ENCODE measurements around the gene PSMD11. TPM values are rescaled to one million over a fixed set of nuclear protein-coding genes. Genes with fewer than 3 reads are reported as not detected.

PSMD11 gene
- total and polyA plus RNA-seq, 2 of the 8 experiments (the other 6 are each of a cell fraction or from before 2014, with no cell fraction given), result 68.4 to 171 TPM

DNA sequence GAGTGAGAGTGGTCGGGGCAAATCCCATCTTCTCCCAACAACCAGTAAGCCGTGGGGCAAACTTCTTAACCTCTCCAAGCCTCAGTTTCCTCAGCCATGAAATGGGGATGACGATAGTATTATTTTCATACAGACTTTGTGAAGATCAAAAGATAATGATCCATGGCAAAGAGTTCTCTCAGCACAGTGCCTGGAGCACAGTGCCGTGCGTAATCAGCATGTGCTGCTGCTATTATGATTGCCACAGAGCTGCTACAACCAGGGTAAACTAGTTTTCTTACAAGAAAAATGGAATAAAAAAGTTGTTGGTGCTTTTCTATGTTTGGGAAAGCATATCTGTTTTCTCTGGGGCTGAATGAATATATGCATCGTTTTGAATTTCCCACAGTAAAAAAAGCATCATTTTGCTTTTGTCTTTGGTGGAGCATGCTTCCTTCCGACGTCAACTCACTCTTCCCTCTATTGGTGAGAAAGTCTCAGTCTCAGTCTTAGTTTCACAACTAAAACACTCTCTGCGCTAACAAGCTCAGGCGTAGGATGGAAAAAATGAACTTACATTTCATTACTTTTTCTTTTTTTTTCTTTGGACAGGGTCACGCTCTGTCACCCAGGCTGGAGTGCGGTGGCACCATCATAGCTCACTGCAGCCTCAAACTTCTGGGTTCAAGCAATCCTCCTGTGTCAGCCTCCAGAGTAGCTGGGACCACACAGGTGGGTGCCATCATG, 79.7 kb downstream of the PSMD11 start (continued):
- TF ChIP-seq, protein P1, sequence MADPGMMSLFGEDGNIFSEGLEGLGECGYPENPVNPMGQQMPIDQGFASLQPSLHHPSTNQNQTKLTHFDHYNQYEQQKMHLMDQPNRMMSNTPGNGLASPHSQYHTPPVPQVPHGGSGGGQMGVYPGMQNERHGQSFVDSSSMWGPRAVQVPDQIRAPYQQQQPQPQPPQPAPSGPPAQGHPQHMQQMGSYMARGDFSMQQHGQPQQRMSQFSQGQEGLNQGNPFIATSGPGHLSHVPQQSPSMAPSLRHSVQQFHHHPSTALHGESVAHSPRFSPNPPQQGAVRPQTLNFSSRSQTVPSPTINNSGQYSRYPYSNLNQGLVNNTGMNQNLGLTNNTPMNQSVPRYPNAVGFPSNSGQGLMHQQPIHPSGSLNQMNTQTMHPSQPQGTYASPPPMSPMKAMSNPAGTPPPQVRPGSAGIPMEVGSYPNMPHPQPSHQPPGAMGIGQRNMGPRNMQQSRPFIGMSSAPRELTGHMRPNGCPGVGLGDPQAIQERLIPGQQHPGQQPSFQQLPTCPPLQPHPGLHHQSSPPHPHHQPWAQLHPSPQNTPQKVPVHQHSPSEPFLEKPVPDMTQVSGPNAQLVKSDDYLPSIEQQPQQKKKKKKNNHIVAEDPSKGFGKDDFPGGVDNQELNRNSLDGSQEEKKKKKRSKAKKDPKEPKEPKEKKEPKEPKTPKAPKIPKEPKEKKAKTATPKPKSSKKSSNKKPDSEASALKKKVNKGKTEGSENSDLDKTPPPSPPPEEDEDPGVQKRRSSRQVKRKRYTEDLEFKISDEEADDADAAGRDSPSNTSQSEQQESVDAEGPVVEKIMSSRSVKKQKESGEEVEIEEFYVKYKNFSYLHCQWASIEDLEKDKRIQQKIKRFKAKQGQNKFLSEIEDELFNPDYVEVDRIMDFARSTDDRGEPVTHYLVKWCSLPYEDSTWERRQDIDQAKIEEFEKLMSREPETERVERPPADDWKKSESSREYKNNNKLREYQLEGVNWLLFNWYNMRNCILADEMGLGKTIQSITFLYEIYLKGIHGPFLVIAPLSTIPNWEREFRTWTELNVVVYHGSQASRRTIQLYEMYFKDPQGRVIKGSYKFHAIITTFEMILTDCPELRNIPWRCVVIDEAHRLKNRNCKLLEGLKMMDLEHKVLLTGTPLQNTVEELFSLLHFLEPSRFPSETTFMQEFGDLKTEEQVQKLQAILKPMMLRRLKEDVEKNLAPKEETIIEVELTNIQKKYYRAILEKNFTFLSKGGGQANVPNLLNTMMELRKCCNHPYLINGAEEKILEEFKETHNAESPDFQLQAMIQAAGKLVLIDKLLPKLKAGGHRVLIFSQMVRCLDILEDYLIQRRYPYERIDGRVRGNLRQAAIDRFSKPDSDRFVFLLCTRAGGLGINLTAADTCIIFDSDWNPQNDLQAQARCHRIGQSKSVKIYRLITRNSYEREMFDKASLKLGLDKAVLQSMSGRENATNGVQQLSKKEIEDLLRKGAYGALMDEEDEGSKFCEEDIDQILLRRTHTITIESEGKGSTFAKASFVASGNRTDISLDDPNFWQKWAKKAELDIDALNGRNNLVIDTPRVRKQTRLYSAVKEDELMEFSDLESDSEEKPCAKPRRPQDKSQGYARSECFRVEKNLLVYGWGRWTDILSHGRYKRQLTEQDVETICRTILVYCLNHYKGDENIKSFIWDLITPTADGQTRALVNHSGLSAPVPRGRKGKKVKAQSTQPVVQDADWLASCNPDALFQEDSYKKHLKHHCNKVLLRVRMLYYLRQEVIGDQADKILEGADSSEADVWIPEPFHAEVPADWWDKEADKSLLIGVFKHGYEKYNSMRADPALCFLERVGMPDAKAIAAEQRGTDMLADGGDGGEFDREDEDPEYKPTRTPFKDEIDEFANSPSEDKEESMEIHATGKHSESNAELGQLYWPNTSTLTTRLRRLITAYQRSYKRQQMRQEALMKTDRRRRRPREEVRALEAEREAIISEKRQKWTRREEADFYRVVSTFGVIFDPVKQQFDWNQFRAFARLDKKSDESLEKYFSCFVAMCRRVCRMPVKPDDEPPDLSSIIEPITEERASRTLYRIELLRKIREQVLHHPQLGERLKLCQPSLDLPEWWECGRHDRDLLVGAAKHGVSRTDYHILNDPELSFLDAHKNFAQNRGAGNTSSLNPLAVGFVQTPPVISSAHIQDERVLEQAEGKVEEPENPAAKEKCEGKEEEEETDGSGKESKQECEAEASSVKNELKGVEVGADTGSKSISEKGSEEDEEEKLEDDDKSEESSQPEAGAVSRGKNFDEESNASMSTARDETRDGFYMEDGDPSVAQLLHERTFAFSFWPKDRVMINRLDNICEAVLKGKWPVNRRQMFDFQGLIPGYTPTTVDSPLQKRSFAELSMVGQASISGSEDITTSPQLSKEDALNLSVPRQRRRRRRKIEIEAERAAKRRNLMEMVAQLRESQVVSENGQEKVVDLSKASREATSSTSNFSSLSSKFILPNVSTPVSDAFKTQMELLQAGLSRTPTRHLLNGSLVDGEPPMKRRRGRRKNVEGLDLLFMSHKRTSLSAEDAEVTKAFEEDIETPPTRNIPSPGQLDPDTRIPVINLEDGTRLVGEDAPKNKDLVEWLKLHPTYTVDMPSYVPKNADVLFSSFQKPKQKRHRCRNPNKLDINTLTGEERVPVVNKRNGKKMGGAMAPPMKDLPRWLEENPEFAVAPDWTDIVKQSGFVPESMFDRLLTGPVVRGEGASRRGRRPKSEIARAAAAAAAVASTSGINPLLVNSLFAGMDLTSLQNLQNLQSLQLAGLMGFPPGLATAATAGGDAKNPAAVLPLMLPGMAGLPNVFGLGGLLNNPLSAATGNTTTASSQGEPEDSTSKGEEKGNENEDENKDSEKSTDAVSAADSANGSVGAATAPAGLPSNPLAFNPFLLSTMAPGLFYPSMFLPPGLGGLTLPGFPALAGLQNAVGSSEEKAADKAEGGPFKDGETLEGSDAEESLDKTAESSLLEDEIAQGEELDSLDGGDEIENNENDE (IDR thresholded peaks at IDR 0.05; ENCODE audit: insufficient replicate concordance, low read length), result no peak
